Embryonic facial prominence (tissue), 1 donor: ENCODE measurements around the gene APOBEC3G.

Experiments
- DNase-seq: peaks from one replicate; pipeline ENCODE4 v3.0.0-alpha.2; 2016; ENCODE audit errors: extremely low spot score

Gene APOBEC3G

DNA sequence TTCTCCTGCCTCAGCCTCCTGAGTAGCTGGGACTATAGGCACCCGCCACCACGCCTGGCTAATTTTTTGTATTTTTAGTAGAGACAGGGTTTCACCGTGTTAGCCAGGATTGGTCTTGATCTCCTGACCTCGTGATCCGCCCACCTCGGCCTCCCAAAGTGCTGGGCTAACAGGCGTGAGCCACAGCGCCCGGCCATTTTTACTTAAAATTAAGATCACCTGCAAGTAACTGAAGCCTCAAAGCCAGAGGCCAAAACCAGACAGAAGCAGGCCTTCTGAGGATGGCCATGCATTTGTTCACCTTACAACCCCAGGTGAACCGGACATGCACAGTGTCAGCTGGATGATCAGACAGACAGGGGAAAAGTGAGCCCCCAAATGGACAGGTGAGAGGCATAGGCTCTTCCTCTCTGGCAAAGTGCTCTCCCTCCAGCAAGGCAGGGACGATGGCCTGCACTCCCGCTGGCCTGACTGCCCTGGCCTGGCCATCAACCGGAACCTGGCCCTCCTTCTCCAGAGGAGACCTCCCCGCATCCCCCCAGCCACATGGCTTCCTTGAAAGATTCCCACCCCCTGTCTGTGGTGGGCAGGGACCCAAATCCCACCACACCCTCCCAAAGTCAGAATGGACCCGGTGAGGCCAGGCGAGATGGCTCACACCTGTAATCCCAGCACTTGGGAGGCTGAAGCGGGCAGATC, 45.8 kb downstream of the APOBEC3G start:
- DNase-seq = no peak

DNA sequence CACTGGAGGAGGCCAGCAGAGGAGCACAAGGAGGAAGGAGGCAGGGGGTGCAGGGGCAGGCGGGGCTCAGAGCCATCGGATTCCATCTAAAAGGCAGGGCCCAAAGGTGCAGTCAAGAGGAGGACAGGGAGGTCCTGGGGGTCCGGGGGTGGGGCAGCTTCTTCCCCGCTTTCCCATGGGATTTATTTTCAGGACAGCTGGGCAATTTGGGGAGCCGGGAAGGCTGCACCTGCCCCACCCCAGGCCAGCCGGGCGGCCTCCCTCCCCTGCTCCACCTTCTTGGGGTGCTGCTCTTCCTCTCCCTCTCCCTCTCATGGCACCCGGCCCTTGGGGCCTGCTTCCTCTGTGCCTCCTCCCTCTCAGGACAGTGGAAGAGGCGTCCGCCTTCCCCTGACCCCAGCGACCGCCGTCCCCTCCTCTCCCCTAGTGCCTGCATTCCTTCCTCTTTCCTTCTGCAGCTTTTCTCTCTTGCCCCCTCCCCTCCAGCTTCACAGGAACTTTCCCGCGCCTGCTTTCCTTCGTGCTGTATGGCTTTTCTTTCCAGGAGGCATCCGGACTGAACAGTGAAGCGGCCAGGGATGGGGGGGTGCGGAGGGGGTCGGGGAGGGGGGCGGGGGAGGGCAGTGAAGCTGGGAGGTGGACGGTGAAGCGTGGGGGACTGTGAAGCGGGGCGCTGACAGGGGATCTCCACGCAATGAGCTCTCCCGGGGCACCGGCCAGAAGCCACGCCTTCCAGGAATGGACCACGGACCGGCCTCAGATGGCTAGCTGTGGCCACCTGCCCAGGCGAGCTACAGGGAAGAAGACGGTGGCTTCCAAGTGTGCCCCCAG, 46.9 kb downstream of the APOBEC3G start:
- no peak for DNase-seq

GRCh38 chr22:39125622-39126021, 48.5 kb downstream of the APOBEC3G start:
- DNase-seq = no peak

- no peak for DNase-seq
These were observed 51.4 kb downstream of the APOBEC3G start for GRCh38 chr22:39128508-39128907.

DNA sequence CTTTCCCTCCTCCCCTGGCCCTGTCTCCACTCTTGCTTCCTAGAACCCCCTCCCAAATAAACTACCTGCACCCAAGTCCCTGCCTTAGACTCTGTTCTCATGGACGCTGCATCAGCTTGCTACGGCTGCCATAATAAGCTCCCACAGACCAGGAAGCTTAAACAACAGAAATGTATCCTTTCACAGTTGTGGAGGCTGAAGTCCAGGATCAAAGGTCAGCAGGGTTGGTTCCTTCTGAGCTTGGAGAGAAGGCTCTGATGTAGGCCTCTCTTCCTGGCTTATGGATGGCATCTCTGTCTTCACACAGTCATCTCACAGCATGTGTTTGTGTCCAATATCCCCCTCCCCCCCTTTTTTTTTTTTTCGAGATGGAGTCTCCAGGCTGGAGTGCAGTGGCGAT, 52.0 kb downstream of the APOBEC3G start:
- no peak for DNase-seq

DNA sequence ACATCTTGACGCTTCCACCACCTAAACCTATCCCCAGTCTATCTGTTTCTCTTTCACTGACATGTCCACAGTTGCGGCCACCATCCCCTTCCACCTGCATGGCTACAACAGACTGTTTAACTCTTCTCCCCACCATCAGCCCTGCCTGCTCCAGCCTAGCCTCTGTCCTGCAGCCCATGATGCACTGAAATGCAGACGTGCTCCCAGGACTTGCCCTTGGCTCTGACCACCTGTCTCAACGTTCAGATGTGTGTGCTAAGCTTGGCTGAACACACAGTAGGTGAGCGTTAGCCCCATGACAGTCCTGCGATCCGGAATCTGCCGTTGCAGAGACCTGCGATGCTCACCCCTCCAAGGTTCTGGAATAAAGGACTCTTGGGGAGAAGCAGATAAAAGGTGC, 52.7 kb downstream of the APOBEC3G start:
- no peak for DNase-seq

DNA sequence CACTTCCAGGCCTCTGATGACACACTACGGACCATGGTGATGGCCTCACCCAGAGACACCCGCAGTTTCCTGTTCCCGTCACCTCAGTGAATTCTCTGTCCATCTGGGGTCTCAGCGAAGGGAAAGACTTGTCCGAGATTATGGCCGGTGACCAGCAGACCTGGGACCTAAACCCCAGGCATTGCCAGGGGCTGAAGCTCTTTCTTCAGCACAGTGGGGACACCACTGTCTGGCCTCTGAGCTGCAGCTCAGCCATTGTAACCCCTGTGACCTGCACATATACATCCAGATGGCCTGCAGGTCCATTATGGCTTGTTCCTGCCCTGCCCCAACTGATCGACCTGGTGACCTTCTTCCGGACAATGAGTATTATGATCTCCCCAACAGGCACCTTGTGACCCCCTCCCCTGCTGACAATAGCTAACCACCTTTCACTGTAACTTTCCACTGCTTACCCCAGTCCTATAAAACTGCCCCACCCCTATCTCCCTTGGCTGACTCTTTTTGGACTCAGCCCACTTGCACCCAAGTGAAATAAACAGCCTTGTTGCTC, 53.2 kb downstream of the APOBEC3G start:
- no peak for DNase-seq

DNA sequence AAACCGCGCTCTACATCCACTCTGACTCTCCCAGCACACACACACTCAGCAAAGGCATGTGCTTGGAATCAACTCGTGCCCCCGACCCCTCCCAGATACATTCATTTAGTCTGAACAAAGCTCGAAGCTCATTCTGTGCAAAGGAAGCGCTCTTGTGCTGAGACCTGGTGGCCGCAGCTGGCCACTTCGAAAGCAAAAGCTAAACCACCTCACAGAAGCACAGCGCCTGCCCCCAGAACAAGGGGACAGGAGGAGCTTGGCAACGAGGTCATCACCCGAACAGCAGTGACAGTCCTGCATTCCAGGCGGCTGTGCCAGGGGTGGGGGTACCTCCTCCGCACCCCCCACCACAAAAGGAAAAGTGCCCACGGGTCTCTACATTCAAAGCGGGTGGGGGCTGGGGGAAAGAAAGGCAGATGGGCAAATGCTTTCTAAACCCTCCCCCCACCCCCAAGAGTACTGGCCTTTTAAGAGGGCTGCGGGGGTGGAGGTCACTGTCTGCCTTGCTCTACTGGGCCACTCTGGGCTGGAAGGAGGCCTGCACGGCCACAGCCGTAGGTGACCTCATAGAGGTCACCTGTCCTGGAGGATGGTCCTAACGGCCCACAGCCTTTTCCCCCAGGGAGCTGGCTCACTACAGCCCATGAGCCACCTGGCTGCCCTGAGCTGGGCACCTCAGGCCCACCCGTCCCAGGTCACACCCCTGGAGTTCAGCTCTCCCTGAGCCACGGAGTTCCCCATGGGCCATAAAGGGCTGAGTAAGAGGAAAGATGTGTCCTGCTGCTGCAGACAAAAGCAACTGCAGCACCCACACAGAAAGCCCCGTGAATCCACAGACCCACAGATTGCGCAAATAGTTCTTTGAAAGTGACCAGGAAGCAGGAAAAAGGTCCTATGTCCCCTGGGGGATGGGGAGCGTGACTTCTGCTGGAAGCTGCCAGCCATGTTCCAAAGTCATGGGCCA, 54.1 kb downstream of the APOBEC3G start:
- no peak for DNase-seq

- no peak for DNase-seq
These were observed 55.2 kb downstream of the APOBEC3G start for GRCh38 chr22:39132281-39132680.

GRCh38 chr22:39132871-39133524, 55.9 kb downstream of the APOBEC3G start:
- DNase-seq = no peak

- no peak for DNase-seq
These were observed 56.8 kb downstream of the APOBEC3G start for GRCh38 chr22:39133871-39134270.

DNA sequence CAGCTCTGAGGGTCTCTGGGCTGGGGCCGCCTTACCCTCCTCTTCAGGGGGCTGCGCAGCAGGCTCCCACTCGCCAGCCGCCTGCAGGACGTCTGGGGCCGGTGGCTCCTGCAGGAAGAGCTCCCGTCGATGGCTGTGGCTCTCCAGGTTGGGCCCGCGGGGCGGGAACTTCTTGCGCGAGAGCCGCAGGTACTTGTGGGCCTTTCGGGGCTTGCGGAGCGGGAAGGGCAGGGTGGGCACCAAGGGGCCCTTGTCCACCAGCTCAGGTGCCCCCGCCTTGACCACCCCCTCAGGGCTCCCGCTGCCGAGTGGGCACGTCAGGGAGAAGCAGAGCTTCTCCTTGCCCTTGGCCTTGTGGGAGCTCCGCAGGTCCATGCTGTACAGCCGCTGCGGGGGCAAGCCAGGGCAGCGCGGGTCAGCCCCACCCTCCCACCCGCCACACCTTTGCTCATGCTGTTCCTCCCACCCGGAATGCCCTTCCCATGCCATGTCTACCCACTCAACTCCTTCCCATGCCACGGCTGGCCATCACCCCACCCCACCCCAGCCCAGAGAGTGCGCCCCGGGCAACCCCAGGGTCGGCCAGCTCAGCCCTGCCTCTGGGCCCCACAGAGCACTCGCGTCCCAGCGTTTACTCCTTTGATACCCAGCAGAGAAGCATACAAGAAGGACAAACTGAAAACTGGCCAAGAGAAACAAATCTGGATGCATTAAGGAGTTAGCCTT, 57.5 kb downstream of the APOBEC3G start:
- no peak for DNase-seq

GRCh38 chr22:39135092-39135896, 58.2 kb downstream of the APOBEC3G start:
- DNase-seq = no peak

GRCh38 chr22:39136317-39136716, 59.2 kb downstream of the APOBEC3G start:
- DNase-seq = no peak
